K562 (cell line): ENCODE results near the gene CABP2. TPM values are rescaled to one million over a fixed set of nuclear protein-coding genes. Genes with fewer than 3 reads are reported as not detected.
A peak's percentile ranks its signal among the peaks of the same experiment; 100 is the strongest.

Experiments
- ATAC-seq: fragments of 200-7000 bp; cut with Tn5 transposase; 3 replicates; pipeline ENCODE4 v1.9.1; 2020; ENCODE audit warnings: moderate library complexity
- BruUV-seq: library from RNA; stranded (reverse); fragments of 400-500 nt; replicated peaks from 2 replicates; lab custom pipeline; 2021; lab: Mats Ljungman, UMichigan
- CTCF ChIA-PET: fragments of 300-600 bp; formaldehyde crosslinking; extraction: SDS; loops from one replicate; lab custom pipeline; 2021; ENCODE audit warnings: low intra/inter-chr PET ratio; lab: Yijun Ruan, JAX
- POLR2A ChIA-PET: fragments of 300-600, 350-650 bp; sonication (Branson Sonifier 250); formaldehyde crosslinking; extraction: SDS; loops from one replicate; lab custom pipeline; 2021; ENCODE audit warnings: antibody characterized with exemption, inconsistent platforms; lab: Yijun Ruan, JAX
- DNase-seq, 4 experiments: peaks; one replicate each; pipeline versions ENCODE4 v3.0.0 to v3.0.0-alpha.2; 2011 to 2018; ENCODE audit warnings: low spot score in 3 of 4, mixed read lengths in 3 of 4; ENCODE audit errors: extremely low read depth in 1 of 4
- FAIRE-seq: peaks from 2 replicates; lab custom pipeline; 2011; peaks lifted over from hg19 to GRCh38; lab: Jason Lieb, UNC
- H2AFZ ChIP-seq: 2 replicates; pipeline ENCODE4 v1.6.0; 2011; ENCODE audit warnings: low read depth, low read length, control low read depth, inconsistent platforms
- H3K27ac ChIP-seq: fragments of 200-600 bp; 3 replicates; pipeline ENCODE4 v1.8.0; 2011; ENCODE audit warnings: low read depth, mild to moderate bottlenecking, control low read depth, inconsistent platforms, low read length, moderate library complexity, mixed read lengths; ENCODE audit errors: extremely low read depth
- H3K27me3 ChIP-seq, 2 experiments: fragments of 300-600 bp in 1 of 2; 2 replicates in 1 of 2; 3 replicates in 1 of 2; pipeline versions ENCODE4 v1.6.0 to v1.8.0; 2011; ENCODE audit warnings: inconsistent platforms in 2 of 2, low read length in 2 of 2, mild to moderate bottlenecking in 1 of 2, mixed read lengths in 1 of 2, moderate library complexity in 1 of 2; ENCODE audit not compliant: control insufficient read depth in 2 of 2, insufficient read depth in 2 of 2
- H3K36me3 ChIP-seq: fragments of 300-600 bp; 3 replicates; pipeline ENCODE4 v1.8.0; 2011; ENCODE audit warnings: mild to moderate bottlenecking, low read length, inconsistent platforms; ENCODE audit not compliant: control insufficient read depth, insufficient read depth
- H3K4me1 ChIP-seq, 2 experiments: fragments of 200-600 bp in 1 of 2; replicated peaks in 1 of 2; 2 replicates in 1 of 2; 3 replicates in 1 of 2; pipeline versions ENCODE4 v1.5.1 to v1.8.0; 2011; ENCODE audit warnings: inconsistent platforms in 2 of 2, low read length in 2 of 2, mild to moderate bottlenecking in 1 of 2, mixed read lengths in 1 of 2, moderate library complexity in 1 of 2; ENCODE audit not compliant: control insufficient read depth in 2 of 2, insufficient read depth in 2 of 2
- H3K4me2 ChIP-seq: 2 replicates; pipeline ENCODE4 v1.6.1; 2011; ENCODE audit warnings: low read length, control low read depth, inconsistent platforms, mixed read lengths; ENCODE audit not compliant: insufficient read depth
- H3K4me3 ChIP-seq: fragments of 200-600 bp; sonication (generic), shearing (Covaris generic); 2 replicates; pipeline ENCODE4 v1.5.1; 2016; ENCODE audit warnings: control low read depth, inconsistent platforms
- H3K79me2 ChIP-seq: fragments of 200-600 bp; 3 replicates; pipeline ENCODE4 v1.8.0; 2011; ENCODE audit warnings: low read length, inconsistent platforms; ENCODE audit not compliant: control insufficient read depth, insufficient read depth
- H3K9ac ChIP-seq, 2 experiments: 2 replicates each; pipeline versions ENCODE4 v1.6.0 to v1.6.1; 2011; ENCODE audit warnings: low read depth in 2 of 2, low read length in 2 of 2, control low read depth in 1 of 2, inconsistent platforms in 1 of 2, mild to moderate bottlenecking in 1 of 2, mixed read lengths in 1 of 2; ENCODE audit not compliant: insufficient read depth in 1 of 2
- H3K9me1 ChIP-seq: one replicate; pipeline ENCODE4 v1.6.0; 2011; ENCODE audit warnings: inconsistent platforms, mild to moderate bottlenecking, low read length, moderate library complexity; ENCODE audit not compliant: control insufficient read depth, insufficient read depth
- H3K9me3 ChIP-seq: replicated peaks from 2 replicates; pipeline ENCODE4 v1.5.1; 2011; ENCODE audit warnings: low read depth, low read length, inconsistent platforms; ENCODE audit not compliant: control insufficient read depth, insufficient read depth
- H4K20me1 ChIP-seq: replicated peaks from 2 replicates; pipeline ENCODE4 v1.6.1; 2011; ENCODE audit warnings: low read length, inconsistent platforms, mixed read lengths; ENCODE audit not compliant: control insufficient read depth, insufficient read depth
- NELFE ChIP-seq: IDR thresholded peaks from 2 replicates; pipeline ENCODE4 v1.6.1; 2011; ENCODE audit warnings: mild to moderate bottlenecking; ENCODE audit not compliant: insufficient read depth, insufficient read length
- PRDM10 ChIP-seq: fragments of 450-650 bp; IDR thresholded peaks from 2 replicates; pipeline ENCODE4 v1.6.1; 2018; ENCODE audit not compliant: partially characterized antibody
- PREB ChIP-seq: sonication (generic); formaldehyde crosslinking; IDR thresholded peaks from 2 replicates; pipeline ENCODE4 v1.8.1; 2023; ENCODE audit warnings: mild to moderate bottlenecking, missing genetic modification reagents
- STAT5A ChIP-seq: IDR thresholded peaks from 2 replicates; pipeline ENCODE4 v1.6.1; 2012; ENCODE audit warnings: low read length, inconsistent platforms, borderline replicate concordance
- WGBS: fragments of 100-300 bp; shearing (Covaris generic); methylation state at CpG from one replicate; pipeline ENCODE4 v1.1.6; 2016; ENCODE audit warnings: low coverage, mixed read lengths; ENCODE audit not compliant: insufficient coverage; ENCODE audit errors: missing lambda C conversion rate; 5-methylcytosine and 5-hydroxymethylcytosine counted together
- in situ Hi-C: fragments of 300-500 bp; cut with MboI; formaldehyde crosslinking; loops from 4 replicates; pipeline ENCODE4 v1.15.0; 2018; ENCODE audit warnings: inconsistent platforms, mixed read lengths
- intact Hi-C: fragments of 100-400 bp; cut with micrococcal nuclease; formaldehyde crosslinking; loops from 2 replicates; pipeline ENCODE4 v1.14.2; 2022
- polyA plus RNA-seq, 8 experiments: library from polyadenylated mRNA; depleted of rRNA in 4 of 8; stranded (reverse) in 5 of 8; unstranded in 3 of 8; fragments of >200 nt; fragmentation: Nextera tagmentation in 2 of 8; fragmentation: Illumina TruSeq in 1 of 8; extraction: Ambion mirVana in 2 of 8; extraction: Trizol in 1 of 8; gene quantifications; 2 replicates each; pipeline versions ENCODE4 v1.2.1 to v1.2.3, GENCODE V29; 2011 to 2014; ENCODE audit warnings: inconsistent platforms in 1 of 8, missing spikeins in 1 of 8
- total RNA-seq, 7 experiments: library from RNA; depleted of rRNA in 6 of 7; stranded (reverse); fragments of >200 nt in 6 of 7; fragmentation: Illumina TruSeq in 2 of 7; extraction: Trizol in 2 of 7; gene quantifications; 2 replicates each; pipeline versions ENCODE4 v1.2.1 to v1.2.3, GENCODE V29; 2011 to 2021; ENCODE audit warnings: low replicate concordance in 1 of 7

CABP2 gene
- total and polyA plus RNA-seq, 9 of the 15 experiments (the other 6 are each of a cell fraction or from before 2014, with no cell fraction given) = not detected

- Histone ChIP-seq H3K9me1 (no peaks in the 10 kb centered on the region), H3K9ac (peak overlapping the region in 1 of 2 experiments; percentile 55; a peak in 2 of 4 replicates), H3K4me2 (no peak overlapping the region), H3K27me3 (peaks cover 7 to 24% of the 10 kb centered on the region in 2 experiments; a peak in 4 of 5 replicates), H3K4me1 (peaks cover 0 to 14% of the 10 kb centered on the region in 2 experiments; a peak in 2 of 5 replicates), H3K36me3 (no peaks in the 10 kb centered on the region), H3K9me3 (no peaks in the 10 kb centered on the region), H4K20me1 (0 out of 2 replicates have a peak, but pooled peaks cover 4% of the 10 kb centered on the region), H2AFZ (no peak overlapping the region), H3K4me3 (no peak overlapping the region), H3K79me2 (no peaks in the 10 kb centered on the region), H3K27ac (no peak overlapping the region)
- DNase-seq = no peak
- no peak for ATAC-seq
- no TSS peak for BruUV-seq
- FAIRE-seq = no peak
- intact Hi-C loops = no loop called here
- TF ChIP-seq NELFE (no peak), PRDM10 (no peak), PREB (no peak), STAT5A (no peak)
- 33% methylated on average over 9 of the region's 9 CpGs for WGBS
- in situ Hi-C loops = no loop called here
- POLR2A ChIA-PET = no interaction called here
- CTCF ChIA-PET = interaction anchor here (0.5 kb wide), 1 partner anchor 58 kb away, joined by 3 read pairs; no protein-coding TSS in a partner anchor
Measured at GRCh38 chr11:67516806-67517205, 6.4 kb downstream of the CABP2 start.
